Measurements from ENCODE around the gene DLGAP1. TPM values are rescaled to one million over a fixed set of nuclear protein-coding genes. Genes with fewer than 3 reads are reported as not detected.

The DLGAP1 gene
- total and polyA plus RNA-seq, 2 of the 8 experiments (the other 6 are each of a cell fraction or from before 2014, with no cell fraction given), result 11.8 to 16.9 TPM

GRCh38 chr18:4384932-4385331, 70.2 kb downstream of the DLGAP1 start (continued):
- no peak for TF ChIP-seq CHD7 (IDR thresholded peaks at IDR 0.05; ENCODE audit: insufficient replicate concordance, low read length)
